Measurements from ENCODE around the gene ILDR1. TPM values are rescaled to one million over a fixed set of nuclear protein-coding genes. Genes with fewer than 3 reads are reported as not detected.

Gene ILDR1
- total RNA-seq, 1 donor from 2014 or later, result 2.7 TPM

DNA sequence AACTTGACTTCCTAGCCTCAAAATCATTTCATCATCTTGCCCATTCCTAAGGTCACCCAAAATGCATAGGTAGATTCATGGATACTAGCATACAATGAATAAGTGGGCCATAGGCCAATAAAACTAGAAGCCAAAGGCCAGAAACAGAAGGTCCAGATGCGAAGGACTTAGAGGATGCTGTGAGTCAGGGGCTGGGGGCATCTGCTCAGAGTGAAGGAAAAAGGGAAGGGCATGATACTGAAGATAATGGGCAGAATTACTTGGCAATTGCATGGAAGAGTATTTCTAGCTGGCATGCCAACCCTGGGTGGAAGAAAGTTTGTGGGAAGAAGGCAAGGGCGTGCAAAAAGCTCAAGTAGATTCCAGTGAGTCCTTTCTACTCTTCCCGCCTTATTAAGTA lies 27.5 kb downstream of the ILDR1 start:
- DNase-seq (ENCODE audit: low read depth), result no peak

DNA sequence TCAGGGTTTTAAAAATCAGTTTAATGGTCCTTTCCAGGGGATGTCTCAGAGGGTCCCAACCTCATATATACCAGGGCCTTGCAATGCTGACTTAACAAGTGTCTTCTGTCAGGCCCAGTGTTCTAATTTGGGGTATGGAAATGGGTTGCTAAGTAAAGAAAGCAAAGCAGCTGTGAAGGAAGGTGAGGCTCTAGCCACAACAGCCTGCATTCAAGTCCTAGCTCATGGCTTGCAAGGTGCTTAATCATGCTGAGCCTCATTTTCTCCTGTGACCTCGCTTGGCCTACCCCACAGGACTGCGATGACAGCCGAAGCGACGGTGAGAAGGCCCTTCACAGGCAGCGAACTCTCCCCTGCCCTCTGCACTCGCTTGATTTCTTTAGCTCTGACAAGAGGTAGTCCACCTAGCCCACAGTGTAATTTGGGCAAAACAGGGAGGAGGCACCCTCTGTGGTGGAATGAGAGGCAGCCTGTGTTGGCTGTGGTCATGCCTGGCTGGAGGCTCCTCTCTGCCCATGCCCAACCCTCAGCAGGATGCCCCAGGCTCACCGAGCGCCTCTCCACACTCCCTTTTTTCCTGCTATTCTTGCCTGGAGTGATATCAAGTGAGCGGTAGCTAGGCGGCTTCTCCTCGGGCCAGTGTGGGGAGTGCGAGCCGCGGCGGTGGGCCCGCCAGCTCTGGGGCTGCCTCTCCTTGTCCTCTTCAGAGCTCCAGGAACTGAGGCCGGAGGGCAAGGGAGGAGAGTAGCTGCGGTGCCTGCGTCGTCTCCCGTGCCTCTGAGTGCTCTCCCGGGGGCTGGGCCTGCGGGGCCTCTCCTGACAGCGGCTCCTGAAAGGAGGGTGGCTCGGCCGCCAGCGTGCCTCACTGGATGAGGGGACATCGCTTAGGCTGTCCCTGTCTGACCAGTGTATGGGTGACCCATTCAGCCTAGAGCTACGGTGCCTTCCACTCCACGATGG lies 29.2 kb downstream of the ILDR1 start:
- no peak for DNase-seq (ENCODE audit: low read depth)

DNA sequence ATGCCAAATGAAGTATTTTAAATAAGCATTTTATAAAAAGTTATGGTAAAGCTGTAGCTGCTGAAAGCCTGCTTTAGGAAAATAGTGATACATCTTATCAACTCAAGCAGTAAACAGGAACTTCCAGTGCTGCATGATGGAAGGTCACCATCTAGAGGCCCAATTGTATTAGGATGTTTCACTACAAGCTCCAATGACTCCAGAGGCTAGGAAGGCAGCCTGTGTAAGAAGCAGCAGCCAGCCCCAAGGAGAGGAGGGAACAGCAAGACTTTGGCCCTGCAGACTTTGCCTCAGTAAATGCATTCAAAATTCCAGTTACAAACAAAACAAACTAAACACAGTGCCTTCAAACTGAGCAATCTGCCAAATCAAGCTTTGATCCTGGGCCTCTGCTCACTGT lies 32.1 kb downstream of the ILDR1 start:
- peak; percentile 59 for DNase-seq (ENCODE audit: low read depth)

DNA sequence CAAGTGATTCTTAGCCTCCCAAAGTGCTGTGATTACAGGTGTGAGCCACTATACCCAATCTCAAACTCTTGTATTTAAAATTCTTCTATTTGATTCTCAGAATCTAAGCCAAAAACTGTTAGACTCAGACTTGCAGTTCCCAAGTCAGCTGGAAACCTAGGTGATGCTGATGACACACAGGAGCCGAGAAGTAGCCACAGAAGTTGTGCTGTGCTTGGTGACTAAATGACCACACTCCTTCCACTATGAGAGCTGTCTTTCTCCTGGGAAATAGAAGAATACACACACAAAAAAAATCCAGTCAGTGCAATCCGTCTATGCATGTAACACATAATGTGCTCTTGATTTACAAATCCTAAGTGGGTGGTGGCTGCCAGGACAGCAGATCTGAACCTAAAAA lies 33.9 kb downstream of the ILDR1 start:
- DNase-seq (ENCODE audit: low read depth), result no peak

DNA sequence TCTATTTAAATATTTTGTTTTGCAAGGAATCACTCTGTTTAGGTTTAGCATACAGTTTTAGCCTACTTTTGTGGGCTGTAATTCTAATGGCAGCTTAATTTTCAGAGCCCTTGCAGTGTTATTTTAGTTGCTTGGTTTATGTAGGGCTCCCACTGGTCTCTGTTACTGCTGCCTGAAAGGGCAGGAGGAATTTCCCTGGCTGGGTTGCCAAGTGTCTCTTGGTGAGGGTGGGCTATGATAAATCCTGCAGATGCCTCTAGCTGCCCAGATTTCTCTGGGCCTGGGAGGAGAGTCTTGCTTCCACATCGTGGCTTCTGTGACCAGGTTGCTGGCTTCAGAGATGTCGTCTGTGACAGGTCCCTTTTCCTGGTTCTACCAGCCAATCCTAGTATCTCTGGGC lies 36.2 kb downstream of the ILDR1 start:
- no peak for DNase-seq (ENCODE audit: low read depth)

DNA sequence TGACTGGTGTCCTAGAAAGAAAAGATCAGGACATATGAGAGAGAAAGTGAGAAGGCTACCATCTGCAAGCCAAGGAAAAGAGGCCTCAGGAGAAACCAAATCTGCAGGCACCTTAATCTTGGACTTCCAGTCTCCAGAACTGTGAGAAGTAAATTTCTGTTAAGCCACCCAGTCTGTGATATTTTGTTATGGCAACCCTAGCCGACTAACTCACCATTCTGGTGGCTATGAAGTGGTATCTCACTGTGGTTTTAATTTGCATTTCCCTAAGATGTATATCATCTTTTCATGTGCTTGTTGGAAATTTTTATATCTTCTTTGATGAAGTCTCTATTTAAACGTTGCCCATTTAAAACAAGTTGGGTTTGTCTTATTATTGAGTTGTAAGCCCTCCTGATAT lies 40.6 kb downstream of the ILDR1 start:
- no peak for DNase-seq (ENCODE audit: low read depth)

DNA sequence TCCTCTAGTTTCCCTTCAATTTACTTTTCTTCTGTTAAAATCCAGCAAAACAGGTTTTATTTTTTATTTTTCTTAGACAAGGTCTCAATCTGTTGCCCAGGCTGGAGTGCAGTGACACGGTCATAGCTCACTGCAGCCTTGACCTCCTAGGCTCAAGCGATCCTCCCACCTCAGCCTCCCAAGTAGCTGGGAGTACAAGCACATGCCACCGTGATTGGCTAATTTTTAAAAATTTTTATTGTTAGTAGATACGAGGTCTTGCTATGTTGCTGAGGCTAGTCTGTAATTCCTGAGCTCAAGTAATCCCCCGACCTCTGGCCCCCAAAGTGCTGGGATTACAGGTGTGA lies 41.6 kb downstream of the ILDR1 start:
- no peak for DNase-seq (ENCODE audit: low read depth)

DNA sequence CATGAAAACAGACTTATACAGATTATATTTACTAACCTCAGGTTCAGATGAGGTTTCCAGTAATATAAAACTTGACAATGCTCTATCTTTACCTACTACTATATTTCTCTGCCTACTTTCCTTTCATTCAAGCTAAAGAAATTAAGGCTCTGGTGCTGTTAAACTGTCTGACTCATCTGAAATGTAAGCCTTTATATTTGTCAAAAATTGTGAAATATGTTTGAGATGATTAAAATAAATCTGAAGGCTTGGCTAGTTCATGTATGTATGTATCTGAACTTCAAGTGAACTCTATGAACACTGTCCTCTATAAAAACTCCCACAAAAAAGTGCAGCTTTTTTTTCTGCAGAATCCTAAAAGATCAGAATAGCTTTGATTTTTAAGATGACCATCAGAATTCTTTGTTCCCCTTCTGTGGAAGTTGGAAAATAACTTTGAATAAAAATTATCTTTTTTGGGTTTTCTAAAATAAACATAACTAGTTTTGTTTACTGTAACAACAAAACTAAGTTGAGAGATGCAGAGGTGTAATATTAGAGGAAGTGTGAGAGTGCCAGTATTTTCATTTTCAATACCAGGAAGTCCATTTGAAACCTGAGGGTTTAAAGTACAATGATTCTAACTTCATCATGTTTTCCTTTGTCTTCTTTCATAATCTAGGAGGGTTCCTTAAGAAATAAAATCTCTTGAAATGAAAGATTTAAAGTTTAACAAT lies 42.2 kb downstream of the ILDR1 start:
- DNase-seq (ENCODE audit: low read depth), result no peak

DNA sequence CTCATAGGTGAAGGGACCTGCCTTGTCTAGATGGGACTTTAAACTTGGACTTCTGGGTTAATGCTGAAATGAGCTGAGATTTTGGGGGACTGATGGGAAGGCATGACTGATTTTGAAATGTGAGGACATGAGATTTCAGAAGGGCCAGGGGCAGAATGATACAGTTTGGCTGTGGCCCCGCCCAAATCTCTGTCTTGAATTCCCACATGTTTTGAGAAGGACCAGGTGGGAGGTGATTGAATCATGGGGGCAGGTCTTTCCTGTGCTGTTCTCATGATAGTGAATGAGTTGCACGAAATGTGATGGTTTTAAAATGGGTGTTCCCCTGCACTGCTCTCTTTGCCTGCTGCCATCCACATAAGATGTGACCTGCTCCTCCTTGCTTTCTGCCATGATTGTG lies 42.8 kb downstream of the ILDR1 start:
- no peak for DNase-seq (ENCODE audit: low read depth)

DNA sequence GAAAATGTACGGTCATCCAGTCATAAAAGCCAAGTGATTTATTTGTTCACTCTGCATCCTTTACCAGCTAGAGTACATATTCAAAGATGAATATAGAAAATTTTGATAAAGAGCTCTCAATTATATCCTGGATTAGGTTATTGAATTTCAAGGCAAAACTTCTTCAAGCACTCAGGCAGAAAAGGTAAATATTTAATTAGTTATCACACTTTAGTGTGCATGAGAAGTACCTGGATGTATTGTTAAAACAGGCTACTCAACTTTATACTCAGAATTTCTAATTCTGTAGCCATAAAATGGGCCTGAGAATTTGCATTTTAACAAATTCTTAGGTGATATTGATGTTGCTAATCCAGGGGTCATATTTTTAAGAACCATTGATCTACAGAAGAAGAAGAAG lies 45.3 kb downstream of the ILDR1 start:
- DNase-seq (ENCODE audit: low read depth), result no peak

DNA sequence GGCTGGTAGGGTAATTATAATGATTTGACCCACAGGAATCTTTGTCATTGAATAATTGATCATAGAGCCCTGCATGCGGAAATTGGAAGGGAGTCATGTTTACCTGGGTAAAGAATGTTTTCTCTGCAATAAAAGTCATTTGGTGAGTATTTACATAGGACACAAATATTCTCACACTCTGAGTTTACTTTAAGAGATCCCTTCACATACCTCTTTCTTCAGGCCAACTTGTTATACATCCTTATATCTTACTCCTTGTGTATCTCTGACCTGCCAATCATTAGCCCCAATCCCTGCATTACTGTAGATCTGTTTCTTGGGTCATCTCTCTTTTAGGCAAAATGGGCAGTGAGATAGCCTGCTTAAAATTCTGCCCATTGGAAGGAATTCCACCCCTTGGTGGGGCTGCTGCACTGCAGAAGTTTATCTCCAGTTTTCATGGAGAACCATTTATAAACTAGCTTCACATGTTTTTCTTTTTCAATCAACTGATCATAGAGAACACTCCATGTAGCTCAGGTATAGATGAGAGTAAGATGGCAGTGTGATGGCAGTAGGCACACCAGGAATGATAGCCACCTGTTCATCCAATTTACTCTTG lies 46.2 kb downstream of the ILDR1 start:
- DNase-seq (ENCODE audit: low read depth), result no peak

DNA sequence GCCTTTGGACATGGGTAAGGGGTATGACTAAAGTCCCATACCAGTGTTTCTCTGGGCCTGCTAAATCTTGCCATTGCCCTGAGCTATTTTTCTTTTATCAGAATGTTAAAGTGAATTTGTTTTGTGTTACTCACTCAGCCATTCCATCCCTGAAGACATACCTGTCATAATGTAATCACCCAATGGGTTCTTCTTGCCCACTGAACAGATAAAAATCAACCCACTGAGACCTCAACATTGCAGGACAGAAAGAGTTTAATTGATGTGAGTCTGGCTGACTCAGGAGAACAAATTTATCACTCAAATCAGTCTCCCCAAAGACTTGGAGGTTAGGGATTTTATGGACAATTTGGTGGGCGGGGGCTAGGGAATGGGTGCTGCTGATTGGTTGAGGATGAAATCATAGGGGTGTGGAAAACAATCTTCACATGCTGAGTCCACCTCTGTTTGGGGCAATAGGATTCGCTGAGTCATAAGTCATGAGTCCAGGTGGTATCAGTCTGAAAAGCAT lies 47.4 kb downstream of the ILDR1 start:
- DNase-seq (ENCODE audit: low read depth), result peak; percentile 62

DNA sequence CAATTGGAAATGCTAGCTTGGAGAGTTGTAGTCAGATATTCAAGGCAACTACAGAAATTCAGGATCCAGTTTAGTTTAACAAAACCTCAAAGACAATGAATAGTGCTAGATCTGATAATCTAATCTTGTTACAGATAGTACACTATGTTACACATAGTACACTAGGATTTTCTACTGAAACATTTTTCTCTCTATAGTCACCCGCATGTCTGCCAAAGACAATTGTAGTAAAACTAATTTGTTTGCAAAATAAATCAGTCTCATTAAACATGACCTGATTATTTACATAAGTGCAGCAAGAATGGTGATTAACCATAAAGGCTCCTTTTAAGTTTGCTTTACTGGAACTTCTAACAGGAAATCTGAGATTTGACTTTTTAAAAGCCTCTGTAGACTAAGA lies 52.0 kb downstream of the ILDR1 start:
- peak; percentile 60 for DNase-seq (ENCODE audit: low read depth)

DNA sequence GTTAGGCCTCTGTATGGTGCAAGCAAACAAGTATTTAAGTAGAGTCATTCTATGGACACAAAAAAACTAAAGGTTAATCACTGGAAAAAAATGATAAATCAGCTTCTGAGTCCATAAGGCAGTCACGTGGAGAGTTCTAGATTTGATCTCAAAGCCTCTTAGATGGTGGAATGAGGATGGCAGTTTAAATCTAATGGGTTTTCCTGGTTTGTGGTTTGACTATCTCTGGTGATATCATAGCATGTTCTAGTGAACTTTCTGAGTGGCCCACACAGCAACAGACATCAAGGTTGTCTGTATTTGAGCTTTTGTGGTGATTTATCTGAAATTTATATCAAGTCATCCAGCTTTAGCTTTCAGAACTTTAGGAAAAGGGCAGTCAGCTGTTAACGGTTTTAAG lies 52.4 kb downstream of the ILDR1 start:
- no peak for DNase-seq (ENCODE audit: low read depth)

DNA sequence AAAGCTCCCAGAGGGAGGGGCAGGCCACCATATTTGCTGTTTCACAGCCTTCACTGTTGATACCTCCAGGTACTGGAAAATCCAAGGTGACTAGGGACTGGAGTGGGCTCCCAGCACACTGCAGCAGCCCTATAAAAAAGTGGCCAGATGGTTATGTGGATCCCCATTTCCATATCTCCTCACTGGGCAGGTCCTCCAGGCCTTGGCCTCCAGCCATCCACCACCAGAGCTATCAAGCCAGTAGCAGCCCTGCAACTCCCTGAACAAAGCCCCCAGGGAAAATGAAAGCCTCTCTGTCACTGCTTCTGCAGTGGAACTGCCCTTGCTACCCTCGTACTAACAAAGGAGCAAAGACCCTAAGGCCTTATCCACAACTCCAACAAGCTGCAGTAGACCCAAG lies 58.4 kb downstream of the ILDR1 start:
- no peak for DNase-seq (ENCODE audit: low read depth)

DNA sequence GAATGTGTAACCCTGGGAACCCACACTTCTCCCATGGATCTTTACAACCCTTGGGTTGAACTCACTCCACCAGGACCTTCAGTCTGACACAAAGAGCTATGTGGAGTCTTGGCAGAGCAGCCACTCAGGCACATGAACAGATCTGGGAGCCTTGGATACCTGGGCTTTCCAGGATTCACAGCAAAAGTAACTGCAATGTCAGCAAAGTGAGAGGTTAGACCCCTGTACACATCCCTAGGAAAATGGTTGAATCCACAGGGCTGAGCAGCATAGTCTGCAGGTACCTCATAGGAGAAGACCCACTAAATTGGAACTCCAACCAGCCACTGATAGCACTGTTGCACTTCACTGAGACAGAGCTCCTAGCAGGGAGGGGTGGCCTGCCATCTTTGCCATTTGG lies 59.6 kb downstream of the ILDR1 start:
- no peak for DNase-seq (ENCODE audit: low read depth)

DNA sequence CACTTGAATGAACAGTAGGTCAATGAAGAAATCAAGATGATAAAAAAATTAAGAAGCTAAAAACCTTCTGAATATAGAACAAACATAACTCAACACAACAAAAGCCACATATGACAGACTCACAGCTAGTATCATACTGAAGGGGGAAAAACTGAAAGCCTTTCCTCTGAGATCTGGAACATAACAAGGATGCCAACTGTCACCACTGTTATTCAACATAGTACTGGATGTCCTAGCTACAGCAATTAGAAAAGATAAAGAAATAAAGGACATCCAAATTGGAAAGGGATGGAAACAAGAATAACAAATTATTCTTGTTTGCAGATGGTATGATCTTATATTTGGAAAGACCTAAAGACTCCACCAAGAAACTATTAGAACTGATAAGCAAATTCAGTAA lies 60.8 kb downstream of the ILDR1 start:
- no peak for DNase-seq (ENCODE audit: low read depth)

DNA sequence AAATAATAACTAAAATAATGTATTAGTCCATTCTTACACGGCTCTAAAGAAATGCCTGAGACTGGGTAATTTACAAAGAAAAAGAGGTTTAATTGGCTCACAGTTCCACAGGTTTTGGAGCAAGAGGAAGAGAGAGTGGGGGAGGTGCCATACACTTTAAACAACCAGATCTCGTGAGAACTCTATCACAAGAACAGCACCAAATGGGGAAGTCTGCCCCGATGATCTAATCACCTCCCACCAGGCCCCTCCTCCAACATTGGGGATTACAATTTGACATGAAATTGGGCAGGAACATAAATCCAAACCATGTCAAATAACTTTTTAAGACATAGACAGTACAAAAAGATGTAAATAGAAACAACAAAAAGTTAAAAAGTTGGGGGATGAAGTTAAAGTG lies 63.2 kb downstream of the ILDR1 start:
- DNase-seq (ENCODE audit: low read depth), result no peak

DNA sequence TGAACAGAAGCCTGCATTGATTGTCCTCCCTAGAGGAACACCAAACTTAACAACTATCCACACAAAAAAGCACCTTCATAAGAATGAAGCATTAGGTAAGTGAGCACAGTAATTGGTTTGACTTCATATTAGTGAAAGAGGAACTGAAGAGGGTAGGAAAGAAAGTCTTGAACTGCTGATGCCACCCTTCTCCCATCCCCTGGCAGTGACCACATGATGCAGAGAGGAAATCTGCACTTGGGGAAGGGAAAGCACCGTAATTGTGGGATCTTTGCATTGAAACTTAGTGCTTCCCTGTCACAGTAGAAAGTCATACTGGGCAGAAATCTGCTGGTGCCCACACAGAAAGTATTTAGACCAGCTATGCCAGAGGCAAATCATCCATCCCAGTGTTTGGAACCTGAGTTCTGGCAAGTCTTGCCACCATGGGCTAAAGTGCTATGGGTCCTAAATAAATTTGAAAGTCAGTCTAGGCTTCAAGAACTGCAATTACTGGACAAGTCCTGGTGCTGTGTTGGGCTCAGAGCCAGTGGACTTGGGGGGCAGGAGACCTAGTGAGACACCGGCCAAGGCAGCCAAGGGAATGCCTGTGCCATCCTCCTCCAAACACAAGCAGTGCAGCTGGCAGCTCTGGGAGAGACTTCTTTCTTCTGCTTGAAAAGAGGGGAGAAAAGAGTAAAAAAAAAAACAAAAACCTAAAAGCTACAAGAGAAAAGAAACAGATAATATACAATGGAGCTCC lies 64.2 kb downstream of the ILDR1 start:
- no peak for DNase-seq (ENCODE audit: low read depth)

DNA sequence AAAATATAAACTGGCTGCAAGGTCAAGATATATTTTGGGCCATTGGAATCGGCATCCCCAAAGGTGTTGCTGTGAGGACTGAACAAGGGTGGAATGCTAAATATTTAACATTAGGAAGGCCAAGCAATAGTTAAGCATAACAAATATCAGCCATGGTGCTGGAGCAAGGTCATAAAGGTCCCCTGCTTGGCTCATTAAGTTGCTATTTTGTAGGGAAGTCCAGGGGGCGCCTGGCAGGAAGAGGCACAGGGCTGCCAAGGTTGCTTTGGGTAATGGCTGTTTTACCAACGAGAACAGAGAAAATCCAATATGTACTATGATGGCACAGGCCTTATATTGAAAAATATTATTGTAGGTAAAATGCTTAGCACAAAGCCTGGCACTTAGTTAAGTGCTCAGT lies 65.7 kb downstream of the ILDR1 start:
- DNase-seq (ENCODE audit: low read depth), result peak; percentile 18

DNA sequence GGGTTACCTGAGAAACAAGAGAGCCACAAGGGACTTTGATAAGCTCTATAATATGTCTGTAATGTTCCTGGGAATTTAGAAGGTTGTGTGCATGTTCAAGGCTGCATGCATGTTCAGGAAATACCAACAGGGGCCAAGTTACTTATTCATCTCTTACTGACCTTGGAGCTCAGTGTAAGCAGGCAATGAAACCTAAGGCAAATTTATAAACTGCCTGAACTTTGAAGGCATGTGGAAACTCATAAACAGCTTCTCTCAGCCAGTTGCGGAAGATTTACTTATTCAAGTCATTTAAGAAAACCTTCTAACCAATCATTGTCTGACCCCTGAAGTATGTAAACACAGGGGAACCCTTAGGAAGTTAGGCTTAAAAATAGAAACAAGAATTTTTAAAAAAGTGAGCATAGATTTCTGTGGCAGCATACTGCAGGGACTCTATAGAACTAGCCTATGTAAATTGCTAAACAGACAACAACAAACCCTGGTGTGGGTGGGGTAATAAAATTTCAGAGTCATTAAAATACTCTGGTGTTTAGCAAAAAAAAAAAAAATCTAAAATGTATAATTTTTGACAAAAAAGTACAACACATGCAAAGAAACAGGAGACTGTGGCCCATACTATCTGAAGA lies 70.6 kb downstream of the ILDR1 start:
- peak; percentile 88 for DNase-seq (ENCODE audit: low read depth)

DNA sequence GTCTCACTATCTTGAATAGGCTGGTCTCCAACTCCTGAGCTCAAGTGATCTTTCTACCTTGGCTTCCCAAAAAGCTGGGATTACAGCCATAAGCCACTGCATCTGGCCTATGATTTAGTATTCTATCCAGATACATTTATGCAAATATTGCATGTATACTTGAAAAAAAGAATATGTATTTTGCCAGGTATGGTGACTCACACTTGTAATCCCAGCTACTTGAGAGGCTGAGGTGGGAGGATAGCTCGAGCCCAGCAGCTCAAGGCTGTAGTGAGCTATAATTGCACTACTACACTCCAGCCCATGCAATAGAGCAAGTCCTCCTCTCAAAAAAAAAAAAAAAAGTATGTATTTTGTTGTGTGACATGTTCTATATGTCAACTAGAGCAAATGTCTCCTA lies 73.4 kb downstream of the ILDR1 start:
- DNase-seq (ENCODE audit: low read depth), result no peak

Measured in renal cortical epithelial cell (primary cell).